SU-DHL-6 (cell line): ENCODE measurements around the gene PSPN.

Experiments
- CTCF ChIP-seq: fragments of 200-600 bp; sonication (generic); IDR thresholded peaks from one replicate; pipeline ENCODE4 v1.5.1; 2017; ENCODE audit warnings: antibody characterized with exemption, mild to moderate bottlenecking, low read length, moderate library complexity; ENCODE audit not compliant: insufficient read depth, poor library complexity, severe bottlenecking
- EZH2phosphoT487 ChIP-seq: fragments of 200-600 bp; sonication (generic), shearing (Covaris generic); conservative IDR thresholded peaks from 2 replicates; pipeline ENCODE4 v1.6.1; 2018; ENCODE audit warnings: mild to moderate bottlenecking, antibody characterized with exemption, low read length, moderate library complexity, mixed read lengths

GRCh38 chr19:6333439-6333838, 42.3 kb downstream of the PSPN start, which contains the start of gene ACER1:
- TF ChIP-seq EZH2phosphoT487 (no peak), CTCF (no peak)
